CD8-positive, alpha-beta memory T cell (primary cell): ENCODE measurements around the gene MAP4K1. TPM values are rescaled to one million over a fixed set of nuclear protein-coding genes. Genes with fewer than 3 reads are reported as not detected.
A peak's percentile ranks its signal among the peaks of the same experiment; 100 is the strongest.
"Not testable (repeated sequence)": the region's sequence is repeated elsewhere in the genome, so short reads cannot be mapped to it uniquely, and the experiment has no call there.

ENCODE experiments used
- CTCF ChIA-PET: fragments of 350-600 bp; sonication (Branson Sonifier 250); formaldehyde crosslinking; loops from one replicate; lab custom pipeline; 2021; ENCODE audit warnings: antibody characterized with exemption; lab: Charles Lee
- POLR2A ChIA-PET: fragments of 350-600 bp; sonication (Branson Sonifier 250); formaldehyde crosslinking; loops from one replicate; lab custom pipeline; 2021; ENCODE audit warnings: antibody characterized with exemption; lab: Charles Lee
- DNase-seq, 5 donors: peaks; one replicate each; pipeline versions ENCODE4 v3.0.0 to v3.0.0-alpha.2; 2020 to 2022; ENCODE audit warnings: mixed read lengths in 1 of 5
- H3K27ac ChIP-seq: one replicate; pipeline ENCODE4 v1.7.0; 2013; ENCODE audit warnings: low read depth, mild to moderate bottlenecking, low read length, moderate library complexity
- H3K27me3 ChIP-seq: 2 replicates; pipeline ENCODE4 v1.7.0; 2013; ENCODE audit warnings: low read length, mild to moderate bottlenecking; ENCODE audit not compliant: insufficient read depth, poor library complexity, severe bottlenecking
- H3K36me3 ChIP-seq: 2 replicates; pipeline ENCODE4 v1.7.0; 2013; ENCODE audit warnings: mild to moderate bottlenecking, low read length, moderate library complexity; ENCODE audit not compliant: insufficient read depth
- H3K4me1 ChIP-seq: 2 replicates; pipeline ENCODE4 v1.7.0; 2013; ENCODE audit warnings: mild to moderate bottlenecking, low read length, moderate library complexity; ENCODE audit not compliant: insufficient read depth
- H3K4me3 ChIP-seq: 2 replicates; pipeline ENCODE4 v1.7.0; 2013; ENCODE audit warnings: mild to moderate bottlenecking, low read length
- H3K9me3 ChIP-seq: 2 replicates; pipeline ENCODE4 v1.7.0; 2013; ENCODE audit warnings: mild to moderate bottlenecking, low read length
- H3K27ac Mint-ChIP-seq, 8 donors: one replicate each; pipeline ENCODE4 v1.8.0; 2020 to 2021; ENCODE audit warnings: mixed read lengths in 8 of 8, mild to moderate bottlenecking in 6 of 8, inconsistent platforms in 3 of 8, moderate library complexity in 3 of 8
- H3K27me3 Mint-ChIP-seq, 2 donors: one replicate each; pipeline ENCODE4 v1.8.0; 2020 to 2021; ENCODE audit warnings: mixed read lengths in 2 of 2, mild to moderate bottlenecking in 1 of 2, moderate library complexity in 1 of 2
- H3K36me3 Mint-ChIP-seq, 3 donors: one replicate each; pipeline ENCODE4 v1.8.0; 2020 to 2021; ENCODE audit warnings: mixed read lengths in 3 of 3, inconsistent platforms in 1 of 3, mild to moderate bottlenecking in 1 of 3
- H3K4me1 Mint-ChIP-seq, 3 donors: one replicate each; pipeline ENCODE4 v1.8.0; 2020 to 2021; ENCODE audit warnings: mixed read lengths in 3 of 3, inconsistent platforms in 1 of 3, mild to moderate bottlenecking in 1 of 3
- H3K4me3 Mint-ChIP-seq, 7 donors: one replicate each; pipeline ENCODE4 v1.8.0; 2020 to 2021; ENCODE audit warnings: mixed read lengths in 7 of 7, mild to moderate bottlenecking in 6 of 7, moderate library complexity in 4 of 7, inconsistent platforms in 2 of 7
- H3K9me3 Mint-ChIP-seq, 5 donors: one replicate each; pipeline ENCODE4 v1.8.0; 2020 to 2022; ENCODE audit warnings: mixed read lengths in 5 of 5, mild to moderate bottlenecking in 3 of 5, moderate library complexity in 2 of 5, inconsistent platforms in 1 of 5
- polyA plus RNA-seq: library from polyadenylated mRNA; unstranded; fragments of 300-500 nt; fragmentation: Illumina TruSeq; gene quantifications from one replicate; pipeline ENCODE4 v1.2.3, GENCODE V29; 2021
- total RNA-seq, 2 experiments: library from RNA; stranded (reverse); gene quantifications; one replicate each; pipeline ENCODE4 v1.2.3, GENCODE V29; 2021

The MAP4K1 gene
- total and polyA plus RNA-seq, 3 experiments from 2014 or later: 161 to 178 (median 162) TPM

DNA sequence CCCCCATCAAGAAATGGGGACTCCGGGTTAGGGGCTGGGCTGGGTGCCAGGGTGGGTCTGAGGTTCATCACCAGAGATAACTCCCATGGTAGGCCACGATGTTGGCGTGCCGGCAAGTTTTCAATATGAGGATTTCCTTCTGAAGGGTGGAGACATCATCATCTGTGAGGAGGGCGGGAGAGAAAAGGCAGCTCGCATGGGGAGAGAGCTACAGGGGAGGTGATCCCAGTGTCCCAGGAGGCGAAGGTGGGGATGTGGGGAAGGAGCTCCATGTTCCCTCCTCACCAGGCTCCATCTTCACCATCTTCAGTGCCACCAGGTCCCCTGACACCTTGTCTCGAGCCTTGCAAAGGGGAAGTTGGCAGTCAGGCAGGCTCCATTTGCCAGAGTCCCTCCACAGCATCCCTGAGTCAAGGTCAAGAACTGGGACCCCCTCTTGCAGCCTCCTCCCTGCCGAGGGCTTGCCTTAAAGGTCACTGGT lies 430 bp downstream of the MAP4K1 start:
- peaks cover 52 to 77% (median 75%) of the 10 kb centered on the region in 3 donors for H3K4me1 Mint-ChIP-seq
- DNase-seq: peak in 2 of 5 donors; percentile 4 to 15
- no peaks in the 10 kb centered on the region for H3K9me3 Mint-ChIP-seq
- peak overlapping the region; percentile 92 to 100 (median 99) for H3K27ac Mint-ChIP-seq
- Histone ChIP-seq H3K4me1 (peaks cover 49% of the 10 kb centered on the region), H3K4me3 (peak overlapping the region; percentile 75), H3K27me3 (no peaks in the 10 kb centered on the region), H3K36me3 (peaks cover 22% of the 10 kb centered on the region), H3K27ac (peak overlapping the region; percentile 40), H3K9me3 (no peaks in the 10 kb centered on the region)
- POLR2A ChIA-PET: interaction anchor here (1.1 kb wide), 1 partner anchor 60 kb away, joined by 3 read pairs; no protein-coding TSS in a partner anchor
- peak overlapping the region; percentile 96 to 100 (median 99) for H3K4me3 Mint-ChIP-seq
- CTCF ChIA-PET: interaction anchor here (1.1 to 5.7 kb wide), 9 partner anchors 10 to 214 kb away, joined by 3 to 43 read pairs (median 6); partner anchors contain the start of gene FAM98C
- no peaks in the 10 kb centered on the region for H3K27me3 Mint-ChIP-seq
- H3K36me3 Mint-ChIP-seq: peaks cover 8 to 73% (median 14%) of the 10 kb centered on the region in 3 donors

DNA sequence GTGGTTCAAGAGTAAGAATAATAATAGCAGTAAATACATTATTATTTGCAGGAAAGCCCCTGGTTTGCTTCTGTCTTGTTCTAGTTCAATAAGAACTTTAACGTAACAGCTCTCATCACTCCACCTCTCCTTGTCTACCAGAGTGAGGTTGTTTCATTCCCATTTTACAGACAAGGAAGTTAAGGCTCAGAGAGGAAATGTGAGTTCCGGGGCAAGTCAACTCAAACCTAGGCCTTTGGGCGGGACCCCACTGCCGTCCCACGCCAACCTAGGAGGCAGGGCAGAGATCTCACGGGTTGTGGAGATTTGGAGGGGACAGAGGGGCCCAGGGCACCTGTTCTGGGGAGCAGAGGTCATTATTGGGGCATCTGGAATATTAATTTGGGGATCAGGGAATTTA lies 1.5 kb downstream of the MAP4K1 start:
- peaks cover 49% of the 10 kb centered on the region for H3K4me1 ChIP-seq
- H3K36me3 Mint-ChIP-seq: peaks cover 9 to 69% (median 11%) of the 10 kb centered on the region in 3 donors

GRCh38 chr19:38615007-38615581 lies 2.7 kb downstream of the MAP4K1 start:
- H3K36me3 Mint-ChIP-seq: peaks cover 13 to 74% (median 13%) of the 10 kb centered on the region in 3 donors
- peaks cover 17% of the 10 kb centered on the region for H3K36me3 ChIP-seq
- H3K4me1 Mint-ChIP-seq: peaks cover 53 to 76% (median 72%) of the 10 kb centered on the region in 3 donors
- no peak overlapping the region for H3K4me3 ChIP-seq
- no peak for DNase-seq
- H3K9me3 Mint-ChIP-seq: no peaks in the 10 kb centered on the region
- no peaks in the 10 kb centered on the region for H3K27me3 Mint-ChIP-seq
- POLR2A ChIA-PET: no interaction called here
- H3K4me3 Mint-ChIP-seq: peak overlapping the region; percentile 60 to 100 (median 82)
- peak overlapping the region in 7 of 8 donors; percentile 27 to 94 (median 77) for H3K27ac Mint-ChIP-seq
- peaks cover 44% of the 10 kb centered on the region for H3K4me1 ChIP-seq
- CTCF ChIA-PET: interaction anchor here (1.7 to 2.6 kb wide), 2 partner anchors 19 to 34 kb away, joined by 4 to 7 read pairs; no protein-coding TSS in a partner anchor
- no peaks in the 10 kb centered on the region for H3K27me3 ChIP-seq
- no peak overlapping the region for H3K27ac ChIP-seq
- H3K9me3 ChIP-seq: no peaks in the 10 kb centered on the region

More for the DNA sequence above, 1.5 kb downstream of the MAP4K1 start:
- Mint-ChIP-seq H3K27ac (peak overlapping the region; percentile 92 to 100 (median 99)), H3K4me3 (peak overlapping the region; percentile 96 to 100 (median 99)), H3K9me3 (no peaks in the 10 kb centered on the region), H3K4me1 (peaks cover 51 to 74% (median 70%) of the 10 kb centered on the region in 3 donors), H3K27me3 (no peaks in the 10 kb centered on the region)
- no peak for DNase-seq
- Histone ChIP-seq H3K9me3 (no peaks in the 10 kb centered on the region), H3K36me3 (peaks cover 15% of the 10 kb centered on the region), H3K27ac (peak overlapping the region; percentile 36), H3K4me3 (peak overlapping the region; percentile 40), H3K27me3 (no peaks in the 10 kb centered on the region)
- CTCF ChIA-PET: interaction anchor here (0.7 to 3.0 kb wide), 5 partner anchors 9 to 64 kb away, joined by 3 to 13 read pairs (median 4); no protein-coding TSS in a partner anchor
- POLR2A ChIA-PET: no interaction called here

GRCh38 chr19:38614289-38614688 lies 3.5 kb downstream of the MAP4K1 start:
- POLR2A ChIA-PET: no interaction called here
- DNase-seq: no peak
- H3K9me3 ChIP-seq: no peaks in the 10 kb centered on the region
- H3K36me3 ChIP-seq: peaks cover 25% of the 10 kb centered on the region
- H3K4me1 Mint-ChIP-seq: peaks cover 45 to 71% (median 64%) of the 10 kb centered on the region in 3 donors
- no peaks in the 10 kb centered on the region for H3K9me3 Mint-ChIP-seq
- no peak overlapping the region for H3K4me3 Mint-ChIP-seq
- H3K4me1 ChIP-seq: peaks cover 36% of the 10 kb centered on the region
- no peaks in the 10 kb centered on the region for H3K27me3 Mint-ChIP-seq
- no peaks in the 10 kb centered on the region for H3K27me3 ChIP-seq
- CTCF ChIA-PET: interaction anchor here (0.9 to 2.6 kb wide), 3 partner anchors 20 to 99 kb away, joined by 3 to 7 read pairs (median 4); no protein-coding TSS in a partner anchor
- no peak overlapping the region for H3K27ac ChIP-seq
- H3K4me3 ChIP-seq: no peak overlapping the region
- peak overlapping the region in 2 of 8 donors; percentile 36 to 47 for H3K27ac Mint-ChIP-seq
- peaks cover 13 to 74% (median 13%) of the 10 kb centered on the region in 3 donors for H3K36me3 Mint-ChIP-seq

- CTCF ChIA-PET: interaction anchor here (0.7 to 2.1 kb wide), 2 partner anchors 61 to 369 kb away, joined by 3 to 4 read pairs; no protein-coding TSS in a partner anchor
- POLR2A ChIA-PET: no interaction called here
- DNase-seq: no peak
- Histone ChIP-seq H3K36me3 (peaks cover 32% of the 10 kb centered on the region), H3K27ac (no peak overlapping the region), H3K4me3 (no peak overlapping the region), H3K9me3 (no peaks in the 10 kb centered on the region), H3K4me1 (no peaks in the 10 kb centered on the region), H3K27me3 (no peaks in the 10 kb centered on the region)
- Mint-ChIP-seq H3K4me3 (no peak overlapping the region), H3K27ac (peak overlapping the region in 2 of 8 donors; percentile 11 to 42), H3K4me1 (peaks cover 5 to 16% (median 8%) of the 10 kb centered on the region in 3 donors), H3K9me3 (no peaks in the 10 kb centered on the region), H3K36me3 (peaks cover 4 to 68% (median 7%) of the 10 kb centered on the region in 3 donors), H3K27me3 (no peaks in the 10 kb centered on the region)
These were observed 11.6 kb downstream of the MAP4K1 start for GRCh38 chr19:38606131-38606530.

DNA sequence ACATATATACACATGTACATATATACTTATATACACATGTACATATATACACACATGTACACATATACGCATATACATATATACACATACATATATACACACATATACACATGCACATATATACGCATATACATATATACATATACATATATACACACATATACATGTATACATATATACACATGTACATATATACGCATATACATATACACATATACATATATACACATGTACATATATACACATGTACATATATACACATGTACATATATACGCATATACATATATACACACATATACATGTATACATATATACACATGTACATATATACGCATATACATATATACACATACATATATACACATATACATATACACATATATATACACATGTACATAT lies 14.9 kb downstream of the MAP4K1 start:
- peaks cover 6 to 12% (median 10%) of the 10 kb centered on the region in 3 donors for H3K4me1 Mint-ChIP-seq
- H3K4me3 ChIP-seq, H3K27ac ChIP-seq, H3K9me3 ChIP-seq, DNase-seq, H3K27me3 ChIP-seq, POLR2A ChIA-PET, H3K4me3 Mint-ChIP-seq, CTCF ChIA-PET, H3K9me3 Mint-ChIP-seq, H3K27me3 Mint-ChIP-seq, H3K27ac Mint-ChIP-seq, H3K4me1 ChIP-seq: not testable (repeated sequence)
- H3K36me3 Mint-ChIP-seq: peaks cover 5 to 52% (median 9%) of the 10 kb centered on the region in 3 donors
- peaks cover 15% of the 10 kb centered on the region for H3K36me3 ChIP-seq

DNA sequence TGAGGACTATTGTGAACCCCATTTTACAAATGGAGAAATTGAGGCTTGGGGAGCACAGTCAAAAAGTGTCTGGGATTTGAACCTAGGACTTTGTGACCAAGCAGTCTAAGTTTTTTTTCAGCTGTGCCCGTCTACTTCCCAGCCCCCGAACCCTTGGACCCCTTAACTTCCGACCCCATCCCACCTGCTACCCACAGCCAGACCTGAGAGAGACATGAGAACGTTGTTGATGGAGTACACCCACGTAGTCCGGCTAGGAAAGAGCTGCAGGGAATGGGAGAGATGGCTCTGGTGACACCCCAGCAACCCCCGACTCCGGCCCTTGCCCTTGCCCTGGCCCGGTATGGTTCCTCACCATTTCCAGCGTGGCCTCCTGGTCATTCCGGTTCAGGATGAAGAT lies 18.0 kb downstream of the MAP4K1 start:
- H3K27ac ChIP-seq: no peak overlapping the region
- H3K9me3 ChIP-seq: no peaks in the 10 kb centered on the region
- H3K4me3 ChIP-seq: no peak overlapping the region
- Mint-ChIP-seq H3K4me1 (peaks cover 6 to 13% (median 12%) of the 10 kb centered on the region in 3 donors), H3K27me3 (no peaks in the 10 kb centered on the region), H3K27ac (peak overlapping the region in 1 of 8 donors; percentile 6), H3K36me3 (peaks cover 0 to 54% (median 13%) of the 10 kb centered on the region in 3 donors), H3K4me3 (no peak overlapping the region), H3K9me3 (no peaks in the 10 kb centered on the region)
- no peak for DNase-seq
- CTCF ChIA-PET: interaction anchor here (0.7 kb wide), 1 partner anchor 17 kb away, joined by 3 read pairs; no protein-coding TSS in a partner anchor
- H3K36me3 ChIP-seq: peaks cover 17% of the 10 kb centered on the region
- POLR2A ChIA-PET: no interaction called here
- no peaks in the 10 kb centered on the region for H3K27me3 ChIP-seq
- no peaks in the 10 kb centered on the region for H3K4me1 ChIP-seq

DNA sequence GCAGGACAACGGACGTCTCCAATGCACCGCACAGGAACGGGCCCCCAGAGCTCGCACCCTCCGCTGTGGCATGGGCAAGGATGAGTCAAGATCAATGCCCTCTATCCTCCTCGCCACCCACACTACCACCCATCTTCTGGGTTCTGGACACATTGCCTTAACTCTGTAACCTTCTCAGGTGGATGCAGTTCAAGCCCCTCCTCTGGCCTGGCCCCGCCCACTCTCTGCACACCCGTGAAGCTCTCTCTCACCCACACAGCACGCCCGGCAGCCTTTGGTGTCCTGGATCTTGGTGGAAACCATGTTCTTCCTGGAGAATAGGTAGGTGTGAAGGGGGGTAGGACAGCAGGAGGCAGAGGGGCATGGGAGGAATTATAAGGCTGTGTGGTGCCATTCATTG lies 20.7 kb downstream of the MAP4K1 start:
- H3K27ac ChIP-seq: no peak overlapping the region
- POLR2A ChIA-PET: no interaction called here
- peaks cover 28% of the 10 kb centered on the region for H3K36me3 ChIP-seq
- no peaks in the 10 kb centered on the region for H3K9me3 ChIP-seq
- Mint-ChIP-seq H3K27me3 (no peaks in the 10 kb centered on the region), H3K9me3 (no peaks in the 10 kb centered on the region), H3K4me1 (peaks cover 6 to 13% (median 12%) of the 10 kb centered on the region in 3 donors), H3K27ac (peak overlapping the region in 1 of 8 donors; percentile 8), H3K36me3 (peaks cover 0 to 67% (median 16%) of the 10 kb centered on the region in 3 donors), H3K4me3 (peak overlapping the region in 1 of 7 donors; percentile 40)
- H3K4me1 ChIP-seq: no peaks in the 10 kb centered on the region
- H3K27me3 ChIP-seq: no peaks in the 10 kb centered on the region
- H3K4me3 ChIP-seq: no peak overlapping the region
- DNase-seq: no peak
- CTCF ChIA-PET: no interaction called here
